OCI-LY1 (cell line): ENCODE measurements around the gene SLC35B2.

Experiments
- EZH2 ChIP-seq: fragments of 200-600 bp; sonication (generic), shearing (Covaris generic); IDR thresholded peaks from 2 replicates; pipeline ENCODE4 v1.8.0; 2017; ENCODE audit warnings: borderline replicate concordance, mixed run types, mild to moderate bottlenecking, antibody characterized with exemption, low read length, moderate library complexity, mixed read lengths
- TF ChIP-seq, protein P1 (sequence below): fragments of 200-600 bp; sonication (generic), shearing (Covaris generic); IDR thresholded peaks from 2 replicates; pipeline ENCODE4 v1.5.1; 2017; ENCODE audit warnings: mild to moderate bottlenecking, antibody characterized with exemption, low read length, moderate library complexity, mixed read lengths

DNA sequence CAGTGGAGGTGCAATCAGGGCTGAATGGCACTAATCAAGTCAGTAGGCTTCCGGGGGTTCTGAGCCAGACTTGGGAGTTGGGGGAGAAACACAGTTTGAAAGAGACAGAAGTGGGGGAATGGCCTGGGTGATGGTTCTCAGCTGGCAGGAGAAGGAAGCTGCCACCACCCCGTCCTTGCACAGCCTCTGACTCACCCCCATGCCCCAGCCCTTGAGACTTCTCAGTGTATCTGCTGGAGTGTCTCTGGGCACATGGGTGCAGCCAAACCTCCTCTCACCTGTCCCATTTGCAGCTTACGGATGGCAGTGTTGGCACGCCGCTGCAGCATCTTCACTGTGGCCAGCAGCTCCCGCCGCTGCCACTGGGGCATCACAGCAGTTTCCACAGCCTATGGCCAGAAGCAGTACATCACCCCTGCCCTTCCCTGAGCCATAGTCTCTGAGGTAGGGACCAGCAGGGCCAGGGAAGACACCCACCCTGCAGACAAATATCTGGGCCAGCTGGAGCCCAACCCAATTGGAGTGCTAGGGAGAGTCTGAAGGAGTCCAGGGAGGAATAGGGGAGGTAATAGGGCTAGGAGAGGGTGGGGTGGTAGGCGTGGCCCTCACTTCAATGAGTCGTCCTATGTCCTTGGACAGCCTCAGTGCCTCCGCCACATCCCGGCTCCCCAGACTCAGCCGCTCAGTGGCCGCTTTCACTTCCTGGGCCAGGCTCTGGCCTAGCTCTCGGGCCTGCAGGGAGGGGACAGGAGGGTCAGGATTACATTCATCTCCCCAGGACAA, 44.6 kb upstream of the SLC35B2 start:
- TF ChIP-seq, protein P1, sequence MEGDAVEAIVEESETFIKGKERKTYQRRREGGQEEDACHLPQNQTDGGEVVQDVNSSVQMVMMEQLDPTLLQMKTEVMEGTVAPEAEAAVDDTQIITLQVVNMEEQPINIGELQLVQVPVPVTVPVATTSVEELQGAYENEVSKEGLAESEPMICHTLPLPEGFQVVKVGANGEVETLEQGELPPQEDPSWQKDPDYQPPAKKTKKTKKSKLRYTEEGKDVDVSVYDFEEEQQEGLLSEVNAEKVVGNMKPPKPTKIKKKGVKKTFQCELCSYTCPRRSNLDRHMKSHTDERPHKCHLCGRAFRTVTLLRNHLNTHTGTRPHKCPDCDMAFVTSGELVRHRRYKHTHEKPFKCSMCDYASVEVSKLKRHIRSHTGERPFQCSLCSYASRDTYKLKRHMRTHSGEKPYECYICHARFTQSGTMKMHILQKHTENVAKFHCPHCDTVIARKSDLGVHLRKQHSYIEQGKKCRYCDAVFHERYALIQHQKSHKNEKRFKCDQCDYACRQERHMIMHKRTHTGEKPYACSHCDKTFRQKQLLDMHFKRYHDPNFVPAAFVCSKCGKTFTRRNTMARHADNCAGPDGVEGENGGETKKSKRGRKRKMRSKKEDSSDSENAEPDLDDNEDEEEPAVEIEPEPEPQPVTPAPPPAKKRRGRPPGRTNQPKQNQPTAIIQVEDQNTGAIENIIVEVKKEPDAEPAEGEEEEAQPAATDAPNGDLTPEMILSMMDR = no peak
- TF ChIP-seq EZH2 = no peak
